NCI-H146 treated with DMSO at 0.1 percent for 48 hours (cell line): ENCODE results near the gene CHD5.

ENCODE experiments used
- DNase-seq: peaks from one replicate; lab custom pipeline; 2025; ENCODE audit not compliant: unreplicated experiment; lab: John Stamatoyannopoulos, UW

Gene CHD5

GRCh38 chr1:6174621-6175410 is 5.3 kb downstream of the CHD5 start:
- no peak for DNase-seq

GRCh38 chr1:6172549-6172948 is 7.6 kb downstream of the CHD5 start:
- no peak for DNase-seq

DNA sequence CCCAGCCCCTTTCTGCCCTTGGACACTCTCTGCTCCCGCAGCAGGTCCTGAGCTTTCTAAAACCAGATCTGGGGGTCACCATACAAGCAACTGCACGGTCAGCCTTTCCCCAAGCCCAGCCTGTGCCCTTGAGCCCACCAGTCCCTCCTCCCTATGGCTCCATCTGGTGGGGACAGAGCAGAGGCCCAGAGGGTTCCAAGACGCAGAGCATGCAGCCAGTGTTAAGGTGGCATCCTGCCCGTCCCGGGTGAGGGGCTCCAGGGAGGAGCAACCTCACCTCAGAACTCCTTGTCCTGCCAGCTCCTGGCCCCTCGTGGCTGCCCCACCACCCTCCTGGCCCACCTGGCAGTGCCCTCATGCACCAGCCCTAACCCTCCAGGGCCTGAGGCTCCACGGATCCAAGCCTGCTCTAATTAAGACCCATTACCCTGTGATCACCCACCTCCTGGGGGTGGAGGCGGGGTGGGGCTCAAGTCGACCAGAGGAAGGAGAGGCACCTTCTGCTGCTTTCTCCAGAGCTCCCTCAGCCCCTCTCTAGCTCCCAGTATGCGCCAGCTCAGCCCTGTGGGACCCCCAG is 8.5 kb downstream of the CHD5 start:
- DNase-seq, result no peak

GRCh38 chr1:6170742-6171201 is 9.3 kb downstream of the CHD5 start:
- no peak for DNase-seq

- DNase-seq, result no peak
These were observed 9.9 kb downstream of the CHD5 start for GRCh38 chr1:6170116-6170741.

- no peak for DNase-seq
These were observed 11.1 kb downstream of the CHD5 start for GRCh38 chr1:6168947-6169586.

GRCh38 chr1:6167391-6168303 is 12.5 kb downstream of the CHD5 start:
- DNase-seq, result no peak

- no peak for DNase-seq
These were observed 13.3 kb downstream of the CHD5 start for GRCh38 chr1:6166655-6167390.

- no peak for DNase-seq
These were observed 13.9 kb downstream of the CHD5 start for GRCh38 chr1:6166221-6166620.

DNA sequence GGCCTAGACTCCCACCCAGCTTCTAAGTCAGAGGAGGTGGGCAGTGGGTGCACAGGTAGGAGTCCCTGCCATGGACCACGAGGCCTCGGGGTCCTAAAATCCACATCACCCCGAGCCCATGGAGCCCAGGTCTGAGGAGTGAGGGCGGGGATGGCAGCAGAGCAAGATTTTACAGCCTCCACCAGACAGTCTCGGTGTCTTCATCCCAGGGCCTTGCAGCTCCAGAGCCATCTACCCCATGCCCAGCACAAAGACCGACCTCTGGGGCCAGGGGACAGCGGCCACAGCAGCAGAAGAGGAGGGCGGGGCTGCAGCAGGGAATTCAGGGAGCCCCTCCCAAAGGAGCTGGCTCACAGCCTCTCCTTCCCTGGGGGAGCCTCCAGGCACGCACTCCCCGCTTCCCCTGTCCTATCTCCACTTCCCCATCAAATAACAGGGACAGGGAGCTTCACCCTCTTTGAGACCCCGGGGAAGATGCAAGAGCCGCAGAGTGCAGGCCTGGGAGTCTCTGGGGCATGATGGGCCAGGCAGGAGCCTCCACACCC is 14.6 kb downstream of the CHD5 start:
- DNase-seq, result no peak

GRCh38 chr1:6165027-6165426 is 15.1 kb downstream of the CHD5 start:
- no peak for DNase-seq

DNA sequence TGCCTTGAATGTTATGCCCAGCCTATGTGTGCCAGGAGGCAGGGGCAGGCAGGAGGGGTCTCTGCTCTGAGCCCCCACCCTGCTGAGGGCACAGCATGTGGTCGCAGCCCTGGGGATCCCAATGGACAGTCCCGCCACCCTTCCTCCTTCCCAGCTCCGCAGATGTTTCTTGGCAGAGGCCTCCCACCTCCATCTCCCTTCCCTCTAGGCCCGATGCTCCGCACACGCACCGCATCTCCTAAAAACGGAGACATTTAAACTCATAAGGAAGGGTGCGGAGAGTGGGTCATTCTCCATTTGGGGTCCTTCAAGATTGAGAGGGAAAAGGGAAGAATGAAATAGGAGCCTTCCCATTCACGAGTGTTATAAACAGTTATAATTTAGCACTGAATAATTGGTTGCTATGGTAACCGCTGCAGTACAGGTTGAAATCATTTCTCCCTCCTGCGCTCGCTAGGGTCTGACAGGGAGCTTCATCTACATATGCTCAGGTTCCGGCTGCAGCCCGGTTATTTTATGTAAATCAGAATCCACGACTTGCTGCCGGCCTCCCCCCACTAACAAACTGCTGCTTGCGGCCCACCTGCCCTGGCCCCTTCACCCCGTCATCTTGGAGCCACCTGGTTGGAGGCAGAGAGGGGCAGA is 16.0 kb downstream of the CHD5 start:
- DNase-seq, result no peak

DNA sequence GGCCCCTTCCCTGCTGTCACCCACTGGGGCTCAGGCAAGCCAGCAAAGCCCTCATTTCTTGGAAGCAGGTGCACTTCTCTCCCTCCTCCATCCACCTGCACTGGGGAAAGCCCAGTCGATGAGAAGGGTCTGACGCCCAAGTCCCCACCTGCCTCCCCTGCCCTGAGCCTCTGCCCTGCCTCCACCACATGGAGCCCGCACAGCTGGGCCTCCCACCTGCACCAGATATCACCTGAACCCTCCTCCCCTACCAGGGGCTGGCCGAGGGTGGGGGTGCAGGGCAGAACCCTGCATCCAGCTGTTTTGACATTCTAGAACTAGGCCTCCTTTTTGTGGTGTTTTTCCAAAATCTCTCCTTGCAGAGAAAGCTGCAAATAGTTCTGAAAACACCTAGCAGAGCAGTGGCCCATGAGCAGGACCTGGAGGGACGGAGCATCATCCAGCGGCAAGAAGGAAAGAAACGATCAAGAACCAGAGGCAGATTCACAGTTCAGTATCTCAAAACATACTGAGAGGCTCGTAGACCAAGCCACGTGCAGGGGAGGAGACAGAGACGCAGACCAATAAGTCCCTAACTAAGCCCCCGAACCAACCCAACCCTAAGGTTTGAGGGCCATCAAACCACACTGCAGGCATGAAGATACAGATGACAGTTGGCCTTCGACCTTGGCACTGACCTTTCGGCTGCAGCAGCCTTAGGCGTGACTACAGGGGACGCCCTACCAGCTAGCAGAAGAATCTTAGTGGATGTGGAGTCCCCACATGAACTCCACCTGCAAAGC is 16.7 kb downstream of the CHD5 start:
- no peak for DNase-seq

DNA sequence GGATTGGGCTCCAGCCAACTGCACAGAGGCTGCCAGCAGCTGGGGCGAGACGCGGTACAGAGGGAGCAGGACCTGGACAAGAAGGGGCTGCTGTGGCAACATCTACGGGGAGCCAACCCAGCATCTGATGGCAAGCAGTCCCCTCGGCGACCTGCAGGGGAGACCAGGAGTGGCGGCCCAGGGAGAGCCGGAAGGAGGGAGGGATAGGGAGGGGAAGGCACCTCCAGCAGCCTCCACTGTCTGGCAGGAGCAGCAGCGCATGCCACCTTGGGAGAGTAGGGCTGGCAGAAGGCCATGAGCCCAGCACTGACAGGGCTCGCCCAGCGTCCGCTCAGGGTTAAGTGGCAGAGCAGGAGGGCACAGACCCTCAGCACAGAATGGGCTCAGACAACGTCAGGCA is 17.3 kb downstream of the CHD5 start:
- DNase-seq, result no peak

DNA sequence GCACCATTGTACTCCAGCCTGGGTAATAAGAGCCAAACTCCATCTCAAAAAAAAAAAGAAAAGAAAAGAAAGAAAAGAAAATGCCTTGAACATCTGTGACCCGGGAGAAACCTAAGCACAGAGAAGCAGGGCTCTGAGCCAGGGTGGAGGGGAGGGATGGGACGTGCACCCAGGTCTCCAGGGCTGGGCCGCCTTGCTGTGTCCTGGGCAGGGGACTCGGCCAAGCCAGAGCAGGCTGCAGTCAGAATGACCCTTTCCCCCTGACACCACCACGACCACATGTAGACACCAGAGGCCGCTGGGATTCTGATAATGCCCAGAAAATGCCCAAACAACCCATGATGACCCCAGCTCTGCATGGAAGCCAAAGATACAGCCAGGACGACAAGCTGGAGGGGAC is 17.8 kb downstream of the CHD5 start:
- DNase-seq, result no peak

DNA sequence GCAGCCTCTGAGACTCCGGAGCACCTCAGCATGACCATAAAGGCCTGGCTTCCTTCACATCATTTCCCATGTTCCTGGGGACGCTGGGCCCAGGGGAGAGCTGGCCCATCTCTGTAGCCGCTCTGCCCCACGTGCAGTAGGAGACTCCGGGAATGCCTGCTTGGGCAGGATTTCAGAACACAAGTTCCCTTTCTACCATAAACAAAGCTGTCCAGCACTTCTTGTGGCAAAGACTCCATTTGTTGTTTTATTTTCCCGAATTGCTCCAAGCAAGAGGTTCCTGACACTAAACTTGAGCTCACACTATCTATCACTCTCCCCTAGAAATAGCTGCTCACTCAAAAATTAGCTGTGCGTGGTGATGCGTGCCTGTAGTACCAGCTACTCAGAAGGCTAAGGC is 21.9 kb downstream of the CHD5 start:
- DNase-seq, result no peak

- peak; percentile 87 for DNase-seq
These were observed 22.5 kb downstream of the CHD5 start for GRCh38 chr1:6157528-6158174.

- DNase-seq, result no peak
These were observed 23.0 kb downstream of the CHD5 start for GRCh38 chr1:6157132-6157527.
